IMR-90 (cell line): ENCODE results near the gene CERS6. TPM values are rescaled to one million over a fixed set of nuclear protein-coding genes. Genes with fewer than 3 reads are reported as not detected.

Experiments
- ATAC-seq: fragments of 200-7000 bp; cut with Tn5 transposase; 2 replicates; pipeline ENCODE4 v1.9.1; 2020; ENCODE audit warnings: low read depth, mild to moderate bottlenecking, moderate library complexity
- BruUV-seq: library from RNA; stranded (reverse); fragments of 400-500 nt; replicated peaks from 2 replicates; lab custom pipeline; 2021; lab: Mats Ljungman, UMichigan
- CTCF ChIA-PET: fragments of 300-600 bp; formaldehyde crosslinking; extraction: SDS; loops from one replicate; lab custom pipeline; 2021; ENCODE audit warnings: antibody characterized with exemption; lab: Yijun Ruan, JAX
- POLR2A ChIA-PET: fragments of 300-600 bp; sonication (Branson Sonifier 250); formaldehyde crosslinking; loops from one replicate; lab custom pipeline; 2022; ENCODE audit warnings: antibody characterized with exemption; ENCODE audit not compliant: unreplicated experiment; lab: Charles Lee
- DNase-seq: peaks from one replicate; pipeline ENCODE4 v3.0.0; 2013
- H2AFZ ChIP-seq: replicated peaks from 2 replicates; pipeline ENCODE3; 2013; ENCODE audit warnings: low read length, mild to moderate bottlenecking; ENCODE audit not compliant: poor library complexity
- H2AK5ac ChIP-seq: 2 replicates; pipeline ENCODE4 v1.6.1; 2013; ENCODE audit warnings: low read depth, low read length, inconsistent platforms
- H2AK9ac ChIP-seq: replicated peaks from 2 replicates; pipeline ENCODE3; 2013; ENCODE audit warnings: mild to moderate bottlenecking, low read depth, low read length, moderate library complexity; ENCODE audit not compliant: poor library complexity
- H2BK120ac ChIP-seq: 2 replicates; pipeline ENCODE4 v1.6.1; 2013; ENCODE audit warnings: low read depth, low read length, inconsistent platforms
- H2BK15ac ChIP-seq: 3 replicates; pipeline ENCODE4 v1.6.1; 2013; ENCODE audit warnings: low read depth, low read length, inconsistent platforms
- H2BK20ac ChIP-seq: 2 replicates; pipeline ENCODE4 v1.6.1; 2013; ENCODE audit warnings: low read depth, mild to moderate bottlenecking, inconsistent platforms, low read length, moderate library complexity
- H2BK5ac ChIP-seq: 2 replicates; pipeline ENCODE4 v1.6.1; 2013; ENCODE audit warnings: mild to moderate bottlenecking, low read depth, low read length, inconsistent platforms; ENCODE audit not compliant: poor library complexity, severe bottlenecking
- H3K14ac ChIP-seq: replicated peaks from 2 replicates; pipeline ENCODE4 v1.6.1; 2013; ENCODE audit warnings: low read depth, low read length, inconsistent platforms
- H3K18ac ChIP-seq: 2 replicates; pipeline ENCODE4 v1.6.1; 2013; ENCODE audit warnings: low read depth, low read length, control low read depth
- H3K23ac ChIP-seq: 2 replicates; pipeline ENCODE4 v1.6.1; 2013; ENCODE audit warnings: low read depth, low read length, inconsistent platforms
- H3K27ac ChIP-seq: 2 replicates; pipeline ENCODE4 v1.5.1; 2013; ENCODE audit warnings: mild to moderate bottlenecking, control low read depth, low read length; ENCODE audit not compliant: insufficient read depth
- H3K27me3 ChIP-seq: 2 replicates; pipeline ENCODE4 v1.6.1; 2013; ENCODE audit warnings: low read length; ENCODE audit not compliant: control insufficient read depth, insufficient read depth
- H3K36me3 ChIP-seq: 2 replicates; pipeline ENCODE4 v1.6.1; 2013; ENCODE audit warnings: low read length, mixed read lengths; ENCODE audit not compliant: control insufficient read depth, insufficient read depth
- H3K4ac ChIP-seq: 2 replicates; pipeline ENCODE4 v1.6.1; 2013; ENCODE audit warnings: low read depth, low read length, inconsistent platforms
- H3K4me1 ChIP-seq: 2 replicates; pipeline ENCODE4 v1.6.1; 2013; ENCODE audit warnings: low read length, mixed read lengths; ENCODE audit not compliant: control insufficient read depth, insufficient read depth
- H3K4me2 ChIP-seq: 2 replicates; pipeline ENCODE4 v1.6.1; 2013; ENCODE audit warnings: low read depth, mild to moderate bottlenecking, control low read depth, low read length, moderate library complexity
- H3K4me3 ChIP-seq: 2 replicates; pipeline ENCODE4 v1.5.1; 2013; ENCODE audit warnings: low read depth, mild to moderate bottlenecking, control low read depth, low read length, moderate library complexity; ENCODE audit not compliant: insufficient read depth
- H3K56ac ChIP-seq: 2 replicates; pipeline ENCODE4 v1.6.1; 2013; ENCODE audit warnings: low read length, inconsistent platforms; ENCODE audit not compliant: insufficient read depth; ENCODE audit errors: extremely low read depth
- H3K79me1 ChIP-seq, 2 experiments: 2 replicates each; pipeline ENCODE4 v1.6.1; 2013; ENCODE audit warnings: low read length in 2 of 2, inconsistent platforms in 1 of 2, low read depth in 1 of 2
- H3K9ac ChIP-seq: 2 replicates; pipeline ENCODE4 v1.6.1; 2013; ENCODE audit warnings: low read depth, low read length, control low read depth
- H3K9me1 ChIP-seq: 2 replicates; pipeline ENCODE4 v1.6.1; 2013; ENCODE audit warnings: low read length, inconsistent platforms; ENCODE audit not compliant: insufficient read depth
- H3K9me3 ChIP-seq: 2 replicates; pipeline ENCODE4 v1.6.1; 2013; ENCODE audit warnings: low read length; ENCODE audit not compliant: control insufficient read depth, insufficient read depth
- H4K20me1 ChIP-seq: 2 replicates; pipeline ENCODE4 v1.6.1; 2013; ENCODE audit warnings: low read length, inconsistent platforms; ENCODE audit not compliant: insufficient read depth
- H4K5ac ChIP-seq: 2 replicates; pipeline ENCODE4 v1.6.1; 2013; ENCODE audit warnings: mild to moderate bottlenecking, low read depth, low read length, control low read depth
- H4K8ac ChIP-seq, 2 experiments: 2 replicates each; pipeline ENCODE4 v1.6.1; 2013; ENCODE audit warnings: low read depth in 2 of 2, low read length in 2 of 2, control low read depth in 1 of 2, inconsistent platforms in 1 of 2
- H4K91ac ChIP-seq: 2 replicates; pipeline ENCODE4 v1.6.1; 2013; ENCODE audit warnings: low read depth, low read length, inconsistent platforms; ENCODE audit not compliant: insufficient read depth
- CEBPB ChIP-seq: IDR thresholded peaks from 2 replicates; pipeline ENCODE4 v1.6.1; 2012; ENCODE audit warnings: low read depth, low read length, improper control_type of control experiment
- CHD1 ChIP-seq: IDR thresholded peaks from 2 replicates; pipeline ENCODE4 v1.6.1; 2012; ENCODE audit warnings: low read depth, low read length, improper control_type of control experiment
- CTCF ChIP-seq: conservative IDR thresholded peaks from 2 replicates; pipeline ENCODE4 v1.5.1; 2012; ENCODE audit warnings: mild to moderate bottlenecking, low read depth, low read length, improper control_type of control experiment
- ELK1 ChIP-seq: fragments of 150-350 bp; IDR thresholded peaks from 2 replicates; pipeline ENCODE4 v1.6.1; 2016; ENCODE audit warnings: low read depth, mild to moderate bottlenecking, low read length, moderate library complexity, borderline replicate concordance
- FOS ChIP-seq: fragments of 150-350 bp; IDR thresholded peaks from 2 replicates; pipeline ENCODE4 v1.6.1; 2016; ENCODE audit warnings: low read depth, low read length
- MAFK ChIP-seq: IDR thresholded peaks from 2 replicates; pipeline ENCODE4 v1.6.1; 2012; ENCODE audit warnings: low read depth, low read length, improper control_type of control experiment
- NFE2L2 ChIP-seq: fragments of 150-350 bp; IDR thresholded peaks from 2 replicates; pipeline ENCODE4 v1.6.1; 2016; ENCODE audit warnings: low read depth, mild to moderate bottlenecking, low read length
- POLR2A ChIP-seq: IDR thresholded peaks from 2 replicates; pipeline ENCODE4 v1.6.1; 2012; ENCODE audit warnings: mild to moderate bottlenecking, low read depth, low read length
- RAD21 ChIP-seq: IDR thresholded peaks from 2 replicates; pipeline ENCODE4 v1.6.1; 2012; ENCODE audit warnings: low read length, improper control_type of control experiment
- SMC3 ChIP-seq: fragments of 150-350 bp; IDR thresholded peaks from 2 replicates; pipeline ENCODE4 v1.6.1; 2016; ENCODE audit warnings: low read depth, mild to moderate bottlenecking, antibody characterized with exemption, low read length, moderate library complexity
- USF2 ChIP-seq: fragments of 150-350 bp; IDR thresholded peaks from 2 replicates; pipeline ENCODE4 v1.6.1; 2017; ENCODE audit warnings: mild to moderate bottlenecking, antibody characterized with exemption, low read length, low read depth
- WGBS, 2 experiments: methylation state at CpG; one replicate each; pipeline versions ENCODE4 v1.1.5 to v1.1.7; 2013; ENCODE audit warnings: missing lambda C conversion rate in 2 of 2; ENCODE audit not compliant: insufficient read length in 1 of 2; ENCODE audit errors: extremely low coverage in 2 of 2; 5-methylcytosine and 5-hydroxymethylcytosine counted together
- dilution Hi-C: fragments of 300-500 bp; cut with HindIII; formaldehyde crosslinking; loops from one replicate; pipeline ENCODE4 v1.14.3; 2018; ENCODE audit warnings: low sequenced_read_pairs; ENCODE audit not compliant: unreplicated experiment
- in situ Hi-C: fragments of 300-500 bp; cut with MboI; formaldehyde crosslinking; loops from 3 replicates; pipeline ENCODE4 v1.14.3; 2019; ENCODE audit warnings: low sequenced_read_pairs, inconsistent platforms, mixed read lengths
- intact Hi-C: fragments of 100-400 bp; cut with micrococcal nuclease; formaldehyde crosslinking; loops from 2 replicates; pipeline ENCODE4 v1.10.0; 2022
- polyA plus RNA-seq, 3 experiments: library from polyadenylated mRNA; depleted of rRNA; stranded (reverse); fragments of >200 nt; gene quantifications; 2 replicates each; pipeline ENCODE4 v1.2.3, GENCODE V29; 2012; ENCODE audit warnings: low replicate concordance in 1 of 3
- total RNA-seq: library from RNA; depleted of rRNA; stranded (reverse); fragments of >200 nt; gene quantifications from 2 replicates; pipeline ENCODE4 v1.2.3, GENCODE V29; 2012

Gene CERS6
- total and polyA plus RNA-seq, 2 of the 4 experiments (the other 2 are of a cell fraction), result 2.1 to 5.7 TPM

- Histone ChIP-seq H3K27me3 (no peaks in the 10 kb centered on the region), H4K8ac (no peak overlapping the region), H3K27ac (no peak overlapping the region), H3K79me1 (no peaks in the 10 kb centered on the region), H3K4me2 (no peak overlapping the region), H2BK15ac (no peak overlapping the region), H3K4me3 (no peak overlapping the region), H2AFZ (no peak overlapping the region), H3K9ac (no peak overlapping the region), H3K14ac (no peak overlapping the region), H4K91ac (no peak overlapping the region), H2AK9ac (no peak overlapping the region), H3K9me3 (no peaks in the 10 kb centered on the region), H3K9me1 (0 out of 2 replicates have a peak, but pooled peaks cover 3% of the 10 kb centered on the region), H2BK5ac (no peak overlapping the region), H3K18ac (no peak overlapping the region; the same call in 1 of the 2 replicates), H3K56ac (no peak overlapping the region), H3K4me1 (peaks cover 13% of the 10 kb centered on the region; the same call in 1 of the 2 replicates), H3K36me3 (no peaks in the 10 kb centered on the region), H2BK20ac (no peak overlapping the region), H3K23ac (no peak overlapping the region), H3K4ac (no peak overlapping the region), H2BK120ac (no peak overlapping the region), H2AK5ac (no peak overlapping the region), H4K20me1 (no peaks in the 10 kb centered on the region), H4K5ac (no peak overlapping the region)
- POLR2A ChIA-PET, result no interaction called here
- intact Hi-C loops (no loop called here), dilution Hi-C loops (no loop called here), in situ Hi-C loops (no loop called here)
- DNase-seq (no peak), ATAC-seq (no peak)
- TF ChIP-seq CEBPB, result no peak
- no peak for TF ChIP-seq MAFK
- TF ChIP-seq ELK1, result no peak
- TF ChIP-seq NFE2L2, result no peak
- no peak for TF ChIP-seq SMC3
- TF ChIP-seq USF2, result no peak
- no peak for TF ChIP-seq CHD1
- no peak for TF ChIP-seq RAD21
- no peak for TF ChIP-seq POLR2A
- no peak for TF ChIP-seq FOS
- no peak for TF ChIP-seq CTCF
- WGBS, 2 experiments, result no CpG with 5 or more reads among the region's 2 CpGs
- CTCF ChIA-PET, result no interaction called here
- BruUV-seq, result no TSS peak
These were observed 73.2 kb downstream of the CERS6 start for GRCh38 chr2:168529054-168529833.
